NK-92 treated with Interleukin-12 subunit alpha and Interleukin-12 subunit beta, amount 100 ng/mL, for 24 hours (cell line): ENCODE measurements around the gene CALD1.

ENCODE experiments used
- DNase-seq: peaks from one replicate; lab custom pipeline; 2025; lab: John Stamatoyannopoulos, UW

CALD1 gene

GRCh38 chr7:134764365-134764764 is 15.1 kb upstream of the CALD1 start:
- DNase-seq = no peak

DNA sequence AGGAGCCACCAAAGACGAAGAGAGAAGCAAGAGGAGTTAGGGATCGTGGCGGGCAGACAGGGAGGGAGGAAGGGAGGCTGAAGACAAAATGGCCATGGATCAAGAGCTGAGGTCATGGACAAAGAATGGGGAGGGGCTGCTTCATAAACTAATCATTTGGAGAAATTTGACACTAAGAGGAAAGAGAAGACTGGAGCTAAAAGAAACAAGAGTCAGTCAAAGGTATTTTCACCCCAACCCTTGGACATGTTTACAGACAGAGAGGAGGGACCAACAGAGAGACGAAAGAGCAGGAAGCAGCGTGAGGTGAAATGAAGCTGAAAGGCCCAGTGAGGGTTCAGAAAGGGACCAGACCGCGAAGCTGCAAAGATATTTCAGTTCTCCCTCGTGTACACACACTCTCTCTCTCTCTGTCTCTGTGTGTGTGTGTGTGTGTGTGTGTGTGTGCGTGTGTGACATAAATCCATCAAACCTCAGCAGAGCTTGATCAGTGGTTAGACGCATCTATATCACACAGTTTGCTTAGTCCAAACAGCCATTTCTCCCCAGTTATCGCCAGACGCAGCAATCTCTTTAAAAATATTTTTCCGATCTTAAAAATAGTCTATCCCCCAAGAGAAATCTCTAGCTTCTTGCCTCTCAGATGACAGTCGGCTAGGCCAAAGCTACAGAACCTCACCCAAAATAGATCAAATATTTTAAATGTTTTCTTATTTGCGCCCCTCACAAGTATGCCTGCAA is 12.5 kb upstream of the CALD1 start:
- no peak for DNase-seq

GRCh38 chr7:134767520-134768168 is 11.8 kb upstream of the CALD1 start:
- DNase-seq = no peak

- DNase-seq = no peak
Measured at GRCh38 chr7:134768243-134768642, 11.2 kb upstream of the CALD1 start.

DNA sequence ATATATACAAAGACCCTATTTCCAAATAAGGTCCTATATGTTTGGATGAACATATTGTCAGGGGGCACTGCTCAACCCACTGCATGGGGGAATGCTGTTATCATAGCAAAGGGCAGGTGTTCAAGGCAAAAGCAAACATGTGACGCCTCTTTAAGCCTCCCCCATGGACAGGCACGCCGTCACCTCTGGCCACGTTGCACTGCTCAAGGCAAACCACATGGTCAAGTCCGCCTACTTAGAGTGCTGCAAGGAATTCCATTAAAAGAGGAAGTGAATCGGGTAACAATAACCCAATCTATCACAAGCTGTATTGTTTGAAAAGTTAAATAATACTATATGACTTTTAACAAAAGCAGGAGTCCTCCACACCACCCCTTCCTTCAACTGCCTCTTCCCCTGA is 8.8 kb upstream of the CALD1 start:
- DNase-seq = no peak

DNA sequence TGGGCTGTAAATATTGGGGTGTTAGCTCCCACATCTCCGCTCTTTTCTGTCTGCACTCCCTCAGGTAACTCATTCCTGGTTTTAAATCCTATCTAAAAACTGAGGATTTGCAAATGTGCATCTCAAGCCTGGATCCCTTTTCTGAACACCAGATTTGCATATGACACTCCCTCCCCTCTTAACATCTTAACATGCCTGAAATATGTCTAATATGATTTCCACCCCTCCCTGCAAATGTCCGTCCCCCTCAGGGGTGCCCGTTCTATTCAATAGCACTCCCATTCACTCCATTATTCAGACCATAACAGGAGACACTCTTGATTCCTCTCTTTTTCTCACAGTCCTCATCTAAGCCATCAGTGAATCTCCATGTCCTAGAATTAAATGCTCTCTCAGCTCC is 8.3 kb upstream of the CALD1 start:
- no peak for DNase-seq

- no peak for DNase-seq
Measured at GRCh38 chr7:134771889-134772288, 7.5 kb upstream of the CALD1 start.

GRCh38 chr7:134772401-134772800 is 7.0 kb upstream of the CALD1 start:
- no peak for DNase-seq

- DNase-seq = no peak
Measured at GRCh38 chr7:134773164-134773563, 6.3 kb upstream of the CALD1 start.

- no peak for DNase-seq
Measured at GRCh38 chr7:134774119-134774518, 5.3 kb upstream of the CALD1 start.

GRCh38 chr7:134777470-134777869 is 2.0 kb upstream of the CALD1 start:
- DNase-seq = no peak

- no peak for DNase-seq
Measured at GRCh38 chr7:134777908-134778580, 1.4 kb upstream of the CALD1 start.

- no peak for DNase-seq
Measured at GRCh38 chr7:134779741-134780065, 269 bp downstream of the CALD1 start.

DNA sequence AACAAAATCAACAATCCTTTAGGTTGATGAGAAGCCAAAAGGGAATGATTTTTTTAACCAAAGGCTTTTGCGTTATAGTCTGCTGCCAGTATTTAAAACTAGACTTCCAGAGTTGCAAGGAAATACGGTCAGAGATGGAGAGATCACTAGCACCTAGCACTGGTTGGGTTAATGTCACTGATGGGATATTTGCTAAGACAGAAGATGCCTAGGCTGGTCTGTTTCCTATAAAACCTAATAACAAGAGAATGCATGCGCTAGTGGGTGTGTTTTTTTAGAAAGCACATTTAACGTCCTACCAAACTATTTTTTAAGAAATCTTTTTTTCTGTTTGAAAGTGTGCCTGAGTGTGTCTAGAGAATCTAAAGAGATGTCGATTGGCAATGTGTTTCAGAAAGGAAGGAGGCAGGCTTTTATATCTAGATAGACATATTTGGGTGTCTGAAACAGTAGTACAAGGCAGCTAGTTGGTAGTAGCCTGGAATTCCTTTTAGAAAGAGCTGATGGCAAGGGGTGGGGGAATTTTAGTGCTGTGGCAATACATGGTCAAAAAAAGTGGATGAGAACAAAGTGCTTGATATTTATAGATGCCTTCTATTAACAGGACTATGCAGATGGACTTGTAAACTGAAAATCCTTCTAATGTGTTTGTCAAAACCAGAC is 863 bp downstream of the CALD1 start:
- DNase-seq = no peak

GRCh38 chr7:134781171-134781570 is 1.7 kb downstream of the CALD1 start:
- no peak for DNase-seq

- DNase-seq = no peak
Measured at GRCh38 chr7:134782121-134782623, 2.7 kb downstream of the CALD1 start.

DNA sequence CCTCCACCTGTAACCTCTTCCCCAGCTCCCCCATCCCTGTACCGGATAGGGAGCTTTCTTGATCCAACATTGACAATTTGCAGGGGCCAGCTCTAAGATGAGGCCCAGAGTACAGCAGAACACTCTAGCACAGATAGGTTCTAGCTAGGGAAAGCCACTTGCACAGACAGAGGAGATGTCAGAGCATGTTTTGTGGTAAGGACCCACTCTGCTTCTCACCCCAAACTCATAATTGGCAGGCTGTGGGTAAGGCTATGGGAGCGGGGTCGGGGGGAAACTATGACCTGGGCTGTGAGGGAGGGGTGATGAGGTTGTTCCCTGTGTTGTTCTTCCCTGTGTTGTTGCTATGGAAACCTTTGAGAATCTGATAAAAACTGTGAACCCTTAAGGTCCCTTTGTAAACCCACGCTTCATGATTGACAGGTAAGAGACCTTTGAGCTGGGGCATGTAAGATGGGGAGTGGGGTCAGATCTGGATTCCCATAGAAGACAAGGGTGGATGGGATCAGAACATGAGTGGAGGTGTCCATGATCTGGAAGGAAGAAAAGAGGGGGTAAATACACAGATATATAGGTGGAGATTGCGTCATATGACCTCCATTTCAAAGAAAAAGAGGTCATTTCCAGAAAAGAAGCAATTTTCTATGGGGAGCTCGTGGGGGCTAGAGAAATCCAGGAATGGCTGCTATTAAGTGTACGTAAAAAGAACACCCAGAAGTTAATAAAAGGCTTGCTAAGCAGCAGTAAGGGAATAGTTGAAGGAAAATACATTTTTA is 4.0 kb downstream of the CALD1 start:
- no peak for DNase-seq

DNA sequence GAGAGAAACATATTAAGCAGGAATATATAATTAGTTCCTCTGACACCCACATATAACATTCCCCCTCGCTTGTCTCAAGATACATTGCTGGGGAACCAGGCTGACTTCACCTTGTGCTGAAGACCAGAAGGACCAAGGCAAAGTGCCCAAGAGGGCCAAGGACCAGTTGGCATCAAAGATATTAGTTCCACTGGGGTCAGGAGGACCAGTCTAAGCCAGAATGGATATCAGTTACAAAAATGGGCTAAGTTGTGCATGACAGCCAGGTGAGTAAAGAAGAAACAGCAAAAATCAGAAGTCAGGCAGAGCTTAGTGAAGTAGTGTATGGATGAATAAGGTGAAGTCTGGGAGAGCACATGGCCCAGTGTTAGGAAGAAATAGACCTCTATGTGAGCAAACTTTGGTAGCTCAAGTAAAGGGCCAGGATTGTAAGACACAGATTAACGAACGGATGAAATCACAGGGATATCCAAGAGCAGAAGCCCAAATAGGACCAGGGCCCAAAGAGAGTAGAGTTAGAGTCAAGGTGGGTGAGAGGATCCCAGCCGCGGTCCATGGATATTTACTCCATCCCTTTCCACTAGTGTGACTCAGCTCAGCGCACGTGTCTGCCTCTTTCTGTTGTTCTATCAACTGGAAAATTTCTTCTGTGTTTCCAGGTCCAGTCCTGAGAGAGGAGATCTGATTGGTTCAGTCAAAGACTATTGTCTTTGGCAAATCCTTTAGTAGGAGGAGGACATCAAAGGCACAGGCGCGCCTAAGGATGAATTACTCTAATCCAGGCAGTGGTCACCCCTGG is 5.0 kb downstream of the CALD1 start:
- DNase-seq = no peak

- no peak for DNase-seq
Measured at GRCh38 chr7:134785842-134786241, 6.4 kb downstream of the CALD1 start.

GRCh38 chr7:134787064-134787463 is 7.6 kb downstream of the CALD1 start:
- DNase-seq = no peak

GRCh38 chr7:134787720-134788119 is 8.3 kb downstream of the CALD1 start:
- no peak for DNase-seq
